T-cell (primary cell): ENCODE data around the gene TRAPPC3. TPM values are rescaled to one million over a fixed set of nuclear protein-coding genes. Genes with fewer than 3 reads are reported as not detected.
"Not testable (repeated sequence)": the region's sequence is repeated elsewhere in the genome, so short reads cannot be mapped to it uniquely, and the experiment has no call there.

Experiments used
- ATAC-seq, 4 experiments: fragments of 200-7000 bp in 3 of 4; fragments of 150-1000 bp in 1 of 4; cut with Tn5 transposase; replicated peaks in 1 of 4; 1 replicate in 3 of 4; 2 replicates in 1 of 4; pipeline ENCODE4 v1.10.0; 2021; ENCODE audit warnings: moderate library complexity in 3 of 4, mild to moderate bottlenecking in 2 of 4, moderate number of reproducible peaks in 1 of 4
- CTCF ChIA-PET, 2 donors: fragments of 300-600 bp; sonication (Branson Sonifier 250); formaldehyde crosslinking; loops; one replicate each; lab custom pipeline; 2022; ENCODE audit warnings: antibody characterized with exemption in 2 of 2; lab: Charles Lee
- POLR2A ChIA-PET, 2 donors: fragments of 300-600 bp; sonication (Branson Sonifier 250); formaldehyde crosslinking; loops; one replicate each; lab custom pipeline; 2022; ENCODE audit warnings: antibody characterized with exemption in 2 of 2; lab: Charles Lee
- DNase-seq, 35 experiments: peaks; one replicate each; pipeline versions ENCODE4 v3.0.0 to v3.0.0-alpha.2; 2013 to 2023
- H3K27ac ChIP-seq: one replicate; pipeline ENCODE4 v1.5.1; 2013; ENCODE audit warnings: low read length
- H3K27me3 ChIP-seq, 2 experiments: replicated peaks in 1 of 2; 1 replicate in 1 of 2; 2 replicates in 1 of 2; pipeline versions ENCODE4 v1.6.1 to v1.7.0; 2013; ENCODE audit warnings: low read length in 1 of 2, mixed read lengths in 1 of 2; ENCODE audit not compliant: control insufficient read depth in 2 of 2, insufficient read depth in 2 of 2; ENCODE audit errors: extremely low read depth in 1 of 2
- H3K36me3 ChIP-seq, 2 donors: 1 replicate in 1 of 2; 2 replicates in 1 of 2; pipeline versions ENCODE4 v1.6.1 to v1.7.0; 2013; ENCODE audit warnings: low read length in 1 of 2; ENCODE audit not compliant: control insufficient read depth in 2 of 2, insufficient read depth in 1 of 2; ENCODE audit errors: extremely low read depth in 1 of 2
- H3K4me1 ChIP-seq, 2 experiments: 1 replicate in 1 of 2; 2 replicates in 1 of 2; pipeline versions ENCODE4 v1.6.1 to v1.7.0; 2013; ENCODE audit warnings: low read length in 2 of 2, mixed read lengths in 1 of 2; ENCODE audit not compliant: insufficient read depth in 2 of 2, control insufficient read depth in 1 of 2; ENCODE audit errors: extremely low read depth in 1 of 2
- H3K4me3 ChIP-seq, 2 donors: 1 replicate in 1 of 2; 2 replicates in 1 of 2; pipeline versions ENCODE4 v1.5.1 to v1.7.0; 2013; ENCODE audit warnings: mild to moderate bottlenecking in 2 of 2, low read length in 1 of 2, moderate library complexity in 1 of 2; ENCODE audit not compliant: control insufficient read depth in 1 of 2; ENCODE audit errors: extremely low read depth in 1 of 2
- H3K9me3 ChIP-seq: 2 replicates; pipeline ENCODE4 v1.7.0; 2013
- H3K27ac Mint-ChIP-seq, 2 donors: one replicate each; pipeline ENCODE4 v1.8.0; 2020 to 2021; ENCODE audit warnings: mild to moderate bottlenecking in 2 of 2, mixed read lengths in 2 of 2
- H3K27me3 Mint-ChIP-seq, 2 donors: one replicate each; pipeline ENCODE4 v1.8.0; 2021 to 2022; ENCODE audit warnings: mixed read lengths in 2 of 2
- H3K36me3 Mint-ChIP-seq: one replicate; pipeline ENCODE4 v1.8.0; 2021; ENCODE audit warnings: mixed read lengths
- H3K4me1 Mint-ChIP-seq, 3 donors: one replicate each; pipeline ENCODE4 v1.8.0; 2020 to 2022; ENCODE audit warnings: mixed read lengths in 3 of 3, mild to moderate bottlenecking in 1 of 3
- H3K4me3 Mint-ChIP-seq, 3 donors: one replicate each; pipeline ENCODE4 v1.8.0; 2020 to 2022; ENCODE audit warnings: mild to moderate bottlenecking in 3 of 3, mixed read lengths in 3 of 3, moderate library complexity in 3 of 3
- H3K9me3 Mint-ChIP-seq, 3 donors: one replicate each; pipeline ENCODE4 v1.8.0; 2020 to 2022; ENCODE audit warnings: mixed read lengths in 3 of 3
- WGBS: methylation state at CpG from one replicate; pipeline ENCODE4 v1.1.5; 2013; ENCODE audit warnings: missing lambda C conversion rate; ENCODE audit not compliant: insufficient coverage; 5-methylcytosine and 5-hydroxymethylcytosine counted together
- total RNA-seq, 35 experiments: library from RNA in 6 of 35; stranded (reverse) in 6 of 35; fragments of 120-200 nt in 1 of 35; gene quantifications; one replicate each; pipeline versions ENCODE4 v1.2.1 to v1.2.4 and lab custom pipeline; 2013 to 2026

Gene TRAPPC3
- total RNA-seq, 5 donors from 2014 or later (not counting 1 experiment from before 2014, with no cell fraction given): 42.3 to 48.2 (median 44.6) TPM

- Mint-ChIP-seq H3K36me3 (peaks cover 12% of the 10 kb centered on the region), H3K4me1 (peaks cover 67 to 77% (median 70%) of the 10 kb centered on the region in 3 donors), H3K4me3 (peak overlapping the region; percentile 79 to 89 (median 82)), H3K27ac (peak overlapping the region; percentile 97)
- ATAC-seq, H3K36me3 ChIP-seq, H3K9me3 ChIP-seq, H3K4me3 ChIP-seq, H3K9me3 Mint-ChIP-seq, H3K27me3 ChIP-seq, H3K27me3 Mint-ChIP-seq, DNase-seq: not testable (repeated sequence)
- peak overlapping the region; percentile 89 for H3K27ac ChIP-seq
- CTCF ChIA-PET: interaction anchor here (0.6 to 5.9 kb wide), 3 partner anchors 9 to 41 kb away, joined by 3 to 41 read pairs (median 5); partner anchors contain the start of gene TRAPPC3 (in 1 of the 2)
- POLR2A ChIA-PET: interaction anchor here in 1 of 2 donors (0.6 kb wide), 2 partner anchors 49 to 339 kb away, joined by 3 read pairs; no protein-coding TSS in a partner anchor
- WGBS: no CpG with 5 or more reads among the region's 10 CpGs
- peaks cover 55 to 75% of the 10 kb centered on the region in 2 experiments for H3K4me1 ChIP-seq
Measured at GRCh38 chr1:36158827-36159252, 9.6 kb upstream of the TRAPPC3 start.

- CTCF ChIA-PET: interaction anchor here (0.5 to 1.4 kb wide), 5 partner anchors 30 to 240 kb away, joined by 3 to 5 read pairs (median 3); no protein-coding TSS in a partner anchor
- 26% methylated on average over 2 of the region's 9 CpGs for WGBS
- ATAC-seq (no peak), DNase-seq (peak in 1 of 35 experiments; percentile 21)
- no peaks in the 10 kb centered on the region for H3K36me3 ChIP-seq
- Mint-ChIP-seq H3K27ac (peak overlapping the region; percentile 97), H3K9me3 (no peaks in the 10 kb centered on the region), H3K27me3 (no peaks in the 10 kb centered on the region), H3K4me1 (peaks cover 70 to 80% (median 75%) of the 10 kb centered on the region in 3 donors), H3K4me3 (peak overlapping the region; percentile 79 to 89 (median 82)), H3K36me3 (peaks cover 12% of the 10 kb centered on the region)
- no peaks in the 10 kb centered on the region for H3K27me3 ChIP-seq
- peaks cover 51 to 79% of the 10 kb centered on the region in 2 experiments for H3K4me1 ChIP-seq
- H3K27ac ChIP-seq: peak overlapping the region; percentile 89
- H3K9me3 ChIP-seq: no peaks in the 10 kb centered on the region
- POLR2A ChIA-PET: no interaction called here
- H3K4me3 ChIP-seq: peak overlapping the region; percentile 70 to 73
Measured at GRCh38 chr1:36157973-36158826, 8.9 kb upstream of the TRAPPC3 start.

- H3K4me3 Mint-ChIP-seq: peak overlapping the region; percentile 79 to 89 (median 82)
- Histone ChIP-seq H3K9me3 (no peaks in the 10 kb centered on the region), H3K36me3 (no peaks in the 10 kb centered on the region), H3K27ac (peak overlapping the region; percentile 89), H3K4me3 (peak overlapping the region; percentile 70 to 73), H3K27me3 (no peaks in the 10 kb centered on the region), H3K4me1 (peaks cover 48 to 79% of the 10 kb centered on the region in 2 experiments)
- 0% methylated on average over 4 of the region's 9 CpGs for WGBS
- peaks cover 69 to 78% (median 75%) of the 10 kb centered on the region in 3 donors for H3K4me1 Mint-ChIP-seq
- CTCF ChIA-PET: interaction anchor here in 1 of 2 donors (0.6 to 1.4 kb wide), 2 partner anchors 128 to 241 kb away, joined by 3 to 4 read pairs; no protein-coding TSS in a partner anchor
- H3K9me3 Mint-ChIP-seq: no peaks in the 10 kb centered on the region
- DNase-seq (peak in 1 of 35 experiments; percentile 14), ATAC-seq (no peak)
- H3K27ac Mint-ChIP-seq: peak overlapping the region; percentile 97
- no peaks in the 10 kb centered on the region for H3K27me3 Mint-ChIP-seq
- H3K36me3 Mint-ChIP-seq: peaks cover 12% of the 10 kb centered on the region
- POLR2A ChIA-PET: interaction anchor here in 1 of 2 donors (0.6 kb wide), 1 partner anchor 306 kb away, joined by 3 read pairs; no protein-coding TSS in a partner anchor
Measured at GRCh38 chr1:36157115-36157903, 8.0 kb upstream of the TRAPPC3 start.

- Mint-ChIP-seq H3K27me3 (no peaks in the 10 kb centered on the region), H3K36me3 (peaks cover 12% of the 10 kb centered on the region), H3K4me1 (peaks cover 68 to 78% (median 75%) of the 10 kb centered on the region in 3 donors), H3K27ac (peak overlapping the region; percentile 97), H3K9me3 (no peaks in the 10 kb centered on the region), H3K4me3 (peak overlapping the region; percentile 79 to 89 (median 82))
- POLR2A ChIA-PET: interaction anchor here (0.6 kb wide), 2 partner anchors 144 to 305 kb away, joined by 3 to 13 read pairs; no protein-coding TSS in a partner anchor
- H3K27ac ChIP-seq: peak overlapping the region; percentile 89
- 1% methylated on average over 46 of the region's 69 CpGs for whole genome bisulfite sequencing
- peaks cover 47 to 79% of the 10 kb centered on the region in 2 experiments for H3K4me1 ChIP-seq
- DNase-seq (peak in 33 of 35 experiments; percentile 16 to 65 (median 43)), ATAC-seq (peak; percentile 13 to 28 (median 18))
- H3K4me3 ChIP-seq: peak overlapping the region; percentile 70 to 73
- CTCF ChIA-PET: interaction anchor here in 1 of 2 donors (1.0 to 1.4 kb wide), 3 partner anchors 68 to 129 kb away, joined by 3 to 8 read pairs (median 4); partner anchors contain the start of gene THRAP3
- no peaks in the 10 kb centered on the region for H3K9me3 ChIP-seq
- H3K27me3 ChIP-seq: no peaks in the 10 kb centered on the region
- no peaks in the 10 kb centered on the region for H3K36me3 ChIP-seq
Measured at GRCh38 chr1:36156329-36157114, 7.2 kb upstream of the TRAPPC3 start.

- H3K27ac Mint-ChIP-seq: peak within 1 kb of the TSS; percentile 97
- ATAC-seq (peak; percentile 73 to 79 (median 76)), DNase-seq (peak; percentile 61 to 93 (median 78))
- H3K4me1 ChIP-seq: peaks cover 48 to 79% of the 10 kb centered on the region in 2 experiments
- no peaks in the 10 kb centered on the region for H3K27me3 Mint-ChIP-seq
- peak within 1 kb of the TSS; percentile 85 to 99 (median 89) for H3K4me3 Mint-ChIP-seq
- H3K36me3 ChIP-seq: no peaks in the 10 kb centered on the region
- peaks cover 68 to 77% (median 76%) of the 10 kb centered on the region in 3 donors for H3K4me1 Mint-ChIP-seq
- WGBS: under 1% methylated on average over 79 of the region's 88 CpGs
- ChIA-PET POLR2A (interaction anchor here (0.6 to 0.8 kb wide), 3 partner anchors 15 to 229 kb away, joined by 3 to 8 read pairs (median 6); no protein-coding TSS in a partner anchor), CTCF (interaction anchor here (0.6 to 1.3 kb wide), 4 partner anchors 9 to 130 kb away, joined by 3 to 8 read pairs (median 4); partner anchors contain the start of gene THRAP3 (in 1 of the 2))
- no peaks in the 10 kb centered on the region for H3K27me3 ChIP-seq
- peak within 1 kb of the TSS; percentile 96 for H3K27ac ChIP-seq
- no peaks in the 10 kb centered on the region for H3K9me3 ChIP-seq
- H3K36me3 Mint-ChIP-seq: peaks cover 12% of the 10 kb centered on the region
- no peaks in the 10 kb centered on the region for H3K9me3 Mint-ChIP-seq
- peak within 1 kb of the TSS; percentile 73 to 85 for H3K4me3 ChIP-seq
Measured at GRCh38 chr1:36155408-36156328, 6.4 kb upstream of the TRAPPC3 start, which contains the start of gene MAP7D1. Gene MAP7D1 (plus strand): TSS chr1:36156160. CDS start chr1:36156418, 258 bp downstream.
